Lower leg skin (tissue), 4 donors: ENCODE measurements around the gene TAF3. TPM values are rescaled to one million over a fixed set of nuclear protein-coding genes. Genes with fewer than 3 reads are reported as not detected.
A peak's percentile ranks its signal among the peaks of the same experiment; 100 is the strongest.

Experiments
- DNase-seq, 2 donors: peaks; one replicate each; pipeline ENCODE4 v3.0.0-alpha.2; 2019; ENCODE audit warnings: low spot score in 2 of 2
- H3K4me3 ChIP-seq: fragments of 200-600 bp; sonication (generic); 2 replicates; pipeline ENCODE4 v1.5.1; 2017; ENCODE audit warnings: mild to moderate bottlenecking, low read depth; ENCODE audit not compliant: poor library complexity, severe bottlenecking
- CTCF ChIP-seq, 3 donors: fragments of 450-650 bp; IDR thresholded peaks; one replicate each; pipeline ENCODE4 v1.5.1; 2016; ENCODE audit warnings: antibody characterized with exemption in 3 of 3, mild to moderate bottlenecking in 3 of 3, moderate library complexity in 2 of 3
- POLR2A ChIP-seq, 2 donors: fragments of 450-650 bp; IDR thresholded peaks; one replicate each; pipeline ENCODE4 v1.6.1; 2016 to 2017; ENCODE audit warnings: antibody characterized with exemption in 2 of 2, mild to moderate bottlenecking in 1 of 2, moderate library complexity in 1 of 2
- WGBS, 2 donors: methylation state at CpG; one replicate each; pipeline ENCODE4 v1.1.5; 2018; 5-methylcytosine and 5-hydroxymethylcytosine counted together
- intact Hi-C: fragments of 100-400 bp; cut with DNase I; formaldehyde crosslinking; loops from one replicate; pipeline ENCODE4 v1.15.0; 2023; ENCODE audit warnings: low total_unique reads
- total RNA-seq, 4 donors: library from RNA; depleted of rRNA; stranded (reverse); fragments of >200 nt; gene quantifications; one replicate each; pipeline ENCODE4 v1.1.0, GENCODE V29; 2016

TAF3 gene
- total RNA-seq, 4 donors from 2014 or later = 5.0 to 8.3 (median 7.7) TPM

GRCh38 chr10:8056378-8056777, 238.1 kb downstream of the TAF3 start:
- intact Hi-C loops = loop anchor here (5.0 to 10.0 kb wide), 2 partner anchors 536 to 818 kb away; no protein-coding TSS in a partner anchor
- no peak for TF ChIP-seq CTCF (IDR thresholded peaks at IDR 0.05)
- TF ChIP-seq POLR2A (IDR thresholded peaks at IDR 0.05) = no peak
- DNase-seq = peak in 1 of 2 donors; percentile 53
- WGBS, 2 donors = 40 to 41% methylated on average over 6 of the region's 6 CpGs
- H3K4me3 ChIP-seq = peak overlapping the region; percentile 18

GRCh38 chr10:8056871-8057331, 238.6 kb downstream of the TAF3 start:
- intact Hi-C loops = loop anchor here (5.0 to 10.0 kb wide), 2 partner anchors 535 to 818 kb away; no protein-coding TSS in a partner anchor
- peak overlapping the region; percentile 18 for H3K4me3 ChIP-seq
- peak in 1 of 2 donors; percentile 60 for DNase-seq
- 39 to 43% methylated on average over 13 of the region's 13 CpGs for WGBS, 2 donors
- TF ChIP-seq POLR2A (IDR thresholded peaks at IDR 0.05) (no peak), CTCF (IDR thresholded peaks at IDR 0.05) (no peak)

GRCh38 chr10:8057636-8058273, 239.4 kb downstream of the TAF3 start:
- DNase-seq = peak in 1 of 2 donors; percentile 81
- 49 to 51% methylated on average over 15 of the region's 15 CpGs for WGBS, 2 donors
- TF ChIP-seq CTCF (IDR thresholded peaks at IDR 0.05) = no peak
- no peak for TF ChIP-seq POLR2A (IDR thresholded peaks at IDR 0.05)

GRCh38 chr10:8058274-8059111, 240.2 kb downstream of the TAF3 start:
- 39 to 63% methylated on average over 27 to 45 of the region's 45 CpGs for WGBS, 2 donors
- TF ChIP-seq CTCF (IDR thresholded peaks at IDR 0.05) = no peak
- TF ChIP-seq POLR2A (IDR thresholded peaks at IDR 0.05) = no peak
- no peak overlapping the region for H3K4me3 ChIP-seq
- intact Hi-C loops = loop anchor here (5.0 to 10.0 kb wide), 2 partner anchors 534 to 816 kb away; no protein-coding TSS in a partner anchor
- DNase-seq = peak in 1 of 2 donors; percentile 83

More at GRCh38 chr10:8057636-8058273, 239.4 kb downstream of the TAF3 start:
- intact Hi-C loops = loop anchor here (5.0 to 10.0 kb wide), 2 partner anchors 535 to 817 kb away; no protein-coding TSS in a partner anchor
- peak overlapping the region; percentile 18 for H3K4me3 ChIP-seq

- DNase-seq = peak in 1 of 2 donors; percentile 69
- no peak overlapping the region for H3K4me3 ChIP-seq
- TF ChIP-seq POLR2A (IDR thresholded peaks at IDR 0.05) (no peak), CTCF (IDR thresholded peaks at IDR 0.05) (no peak)
- intact Hi-C loops = loop anchor here (5.0 to 10.0 kb wide), 2 partner anchors 533 to 815 kb away; no protein-coding TSS in a partner anchor
- 34 to 35% methylated on average over 16 of the region's 16 CpGs for WGBS, 2 donors
These were observed 241.1 kb downstream of the TAF3 start for GRCh38 chr10:8059191-8059936.
